Large intestine (tissue), 3 donors: ENCODE data around the gene MAB21L3. TPM values are rescaled to one million over a fixed set of nuclear protein-coding genes. Genes with fewer than 3 reads are reported as not detected.
A peak's percentile ranks its signal among the peaks of the same experiment; 100 is the strongest.

Source experiments
- DNase-seq, 2 donors: peaks; one replicate each; pipeline versions ENCODE4 v3.0.0 to v3.0.0-alpha.2; 2013
- H3K27ac ChIP-seq: one replicate; pipeline ENCODE4 v1.5.1; 2013; ENCODE audit warnings: low read length
- H3K27me3 ChIP-seq: 2 replicates; pipeline ENCODE4 v1.6.1; 2013; ENCODE audit warnings: low read length; ENCODE audit not compliant: control insufficient read depth, insufficient read depth
- H3K36me3 ChIP-seq: 2 replicates; pipeline ENCODE4 v1.6.1; 2013; ENCODE audit warnings: low read length; ENCODE audit not compliant: control insufficient read depth, insufficient read depth
- H3K4me1 ChIP-seq: one replicate; pipeline ENCODE4 v1.6.1; 2013; ENCODE audit warnings: low read length; ENCODE audit not compliant: control insufficient read depth, insufficient read depth
- H3K4me3 ChIP-seq: one replicate; pipeline ENCODE4 v1.5.1; 2013; ENCODE audit warnings: low read length
- H3K9me3 ChIP-seq: one replicate; pipeline ENCODE4 v1.6.1; 2013; ENCODE audit warnings: mild to moderate bottlenecking, low read depth, low read length, moderate library complexity; ENCODE audit not compliant: control insufficient read depth
- WGBS: methylation state at CpG from one replicate; pipeline ENCODE4 v1.1.5; 2013; ENCODE audit warnings: low lambda C conversion rate; ENCODE audit not compliant: insufficient coverage; 5-methylcytosine and 5-hydroxymethylcytosine counted together
- polyA plus RNA-seq: library from polyadenylated mRNA; unstranded; fragments of 120-200 nt; gene quantifications from one replicate; pipeline ENCODE4 v1.2.1, GENCODE V29; 2013

The MAB21L3 gene
- polyA plus RNA-seq, 1 donor: 0.55 TPM

GRCh38 chr1:116175611-116176010, 64.4 kb downstream of the MAB21L3 start:
- no peaks in the 10 kb centered on the region for H3K9me3 ChIP-seq
- peaks cover 34% of the 10 kb centered on the region for H3K4me1 ChIP-seq
- no peak overlapping the region for H3K27ac ChIP-seq
- WGBS: 100% methylated on average over 1 of the region's 3 CpGs
- no peaks in the 10 kb centered on the region for H3K36me3 ChIP-seq
- H3K4me3 ChIP-seq: no peak overlapping the region
- no peaks in the 10 kb centered on the region for H3K27me3 ChIP-seq
- DNase-seq: no peak

GRCh38 chr1:116176306-116176789, 65.1 kb downstream of the MAB21L3 start:
- Histone ChIP-seq H3K27ac (no peak overlapping the region), H3K27me3 (no peaks in the 10 kb centered on the region), H3K36me3 (no peaks in the 10 kb centered on the region), H3K9me3 (no peaks in the 10 kb centered on the region), H3K4me3 (no peak overlapping the region), H3K4me1 (peaks cover 34% of the 10 kb centered on the region)
- no CpG with 5 or more reads among the region's 4 CpGs for WGBS
- DNase-seq: no peak

GRCh38 chr1:116177861-116178260, 66.7 kb downstream of the MAB21L3 start:
- WGBS: no CpG with 5 or more reads among the region's 3 CpGs
- no peak for DNase-seq
- peak overlapping the region; percentile 65 for H3K27ac ChIP-seq

GRCh38 chr1:116178837-116179236, 67.6 kb downstream of the MAB21L3 start:
- Histone ChIP-seq H3K9me3 (no peaks in the 10 kb centered on the region), H3K27ac (peak overlapping the region; percentile 82), H3K27me3 (no peaks in the 10 kb centered on the region), H3K4me1 (peaks cover 33% of the 10 kb centered on the region), H3K4me3 (no peak overlapping the region), H3K36me3 (no peaks in the 10 kb centered on the region)
- WGBS: no CpG with 5 or more reads among the region's 1 CpG
- peak; percentile 88 to 95 for DNase-seq

More at GRCh38 chr1:116177861-116178260, 66.7 kb downstream of the MAB21L3 start:
- no peak overlapping the region for H3K4me3 ChIP-seq
- no peaks in the 10 kb centered on the region for H3K36me3 ChIP-seq
- H3K4me1 ChIP-seq: peaks cover 34% of the 10 kb centered on the region
- H3K9me3 ChIP-seq: no peaks in the 10 kb centered on the region
- H3K27me3 ChIP-seq: no peaks in the 10 kb centered on the region

GRCh38 chr1:116179419-116179818, 68.2 kb downstream of the MAB21L3 start:
- peak overlapping the region; percentile 82 for H3K27ac ChIP-seq
- H3K27me3 ChIP-seq: no peaks in the 10 kb centered on the region
- H3K36me3 ChIP-seq: no peaks in the 10 kb centered on the region
- peak; percentile 68 to 83 for DNase-seq
- WGBS: no CpG with 5 or more reads among the region's 2 CpGs
- no peak overlapping the region for H3K4me3 ChIP-seq
- peaks cover 33% of the 10 kb centered on the region for H3K4me1 ChIP-seq
- H3K9me3 ChIP-seq: no peaks in the 10 kb centered on the region

- 60% methylated on average over 1 of the region's 3 CpGs for WGBS
- no peaks in the 10 kb centered on the region for H3K9me3 ChIP-seq
- H3K4me3 ChIP-seq: no peak overlapping the region
- H3K27ac ChIP-seq: peak overlapping the region; percentile 82
- peaks cover 31% of the 10 kb centered on the region for H3K4me1 ChIP-seq
- peak in 1 of 2 donors; percentile 55 for DNase-seq
- no peaks in the 10 kb centered on the region for H3K27me3 ChIP-seq
- no peaks in the 10 kb centered on the region for H3K36me3 ChIP-seq
Observed at GRCh38 chr1:116179964-116180363, 68.8 kb downstream of the MAB21L3 start.

GRCh38 chr1:116182019-116182714, 71.0 kb downstream of the MAB21L3 start:
- peak; percentile 24 to 67 for DNase-seq
- peaks cover 31% of the 10 kb centered on the region for H3K4me1 ChIP-seq
- no peaks in the 10 kb centered on the region for H3K36me3 ChIP-seq
- H3K27me3 ChIP-seq: no peaks in the 10 kb centered on the region
- no peak overlapping the region for H3K4me3 ChIP-seq
- no peak overlapping the region for H3K27ac ChIP-seq
- no peaks in the 10 kb centered on the region for H3K9me3 ChIP-seq
- no CpG with 5 or more reads among the region's 3 CpGs for WGBS

Other genes starting within 250 kb of the MAB21L3 start
- 2.8 TPM for gene SLC22A15, start 134.9 kb upstream of the MAB21L3 start, polyA plus RNA-seq